GM21390 (cell line): Measurements from ENCODE around the gene FUNDC2.
"Not testable (repeated sequence)": the region's sequence is repeated elsewhere in the genome, so short reads cannot be mapped to it uniquely, and the experiment has no call there.

ENCODE experiments used
- ATAC-seq: cut with Tn5 transposase; IDR thresholded peaks from one replicate; pipeline ENCODE4 v1.9.1; 2021; ENCODE audit not compliant: unreplicated experiment

Gene FUNDC2

GRCh38 chrX:155026727-155027508 is at the start of gene FUNDC2:
Gene FUNDC2, plus strand, starts transcription at chrX:155026844. Its CDS starts 95 bp downstream, at chrX:155026939.
- ATAC-seq, result peak; percentile 85

GRCh38 chrX:154979629-154980028 is 47.0 kb upstream of the FUNDC2 start:
- no peak for ATAC-seq

- ATAC-seq, result peak; percentile 95
These were observed 46.1 kb upstream of the FUNDC2 start for GRCh38 chrX:154980330-154981115.

- no peak for ATAC-seq
These were observed 45.6 kb upstream of the FUNDC2 start for GRCh38 chrX:154981116-154981411.

GRCh38 chrX:154986826-154987575 is 39.6 kb upstream of the FUNDC2 start:
- no peak for ATAC-seq

GRCh38 chrX:154987940-154988339 is 38.7 kb upstream of the FUNDC2 start:
- ATAC-seq, result no peak

GRCh38 chrX:154988719-154989118 is 37.9 kb upstream of the FUNDC2 start:
- no peak for ATAC-seq

GRCh38 chrX:154990496-154990895 is 36.1 kb upstream of the FUNDC2 start:
- no peak for ATAC-seq

GRCh38 chrX:154991039-154991438 is 35.6 kb upstream of the FUNDC2 start:
- ATAC-seq, result no peak

- no peak for ATAC-seq
These were observed 35.2 kb upstream of the FUNDC2 start for GRCh38 chrX:154991476-154991875.

- no peak for ATAC-seq
These were observed 28.3 kb upstream of the FUNDC2 start for GRCh38 chrX:154998204-154998880.

- ATAC-seq, result no peak
These were observed 25.8 kb upstream of the FUNDC2 start for GRCh38 chrX:155000841-155001240.

GRCh38 chrX:155001873-155002272 is 24.8 kb upstream of the FUNDC2 start:
- no peak for ATAC-seq

GRCh38 chrX:155005190-155005589 is 21.5 kb upstream of the FUNDC2 start:
- ATAC-seq, result no peak

GRCh38 chrX:155006379-155006778 is 20.3 kb upstream of the FUNDC2 start:
- not testable (repeated sequence) for ATAC-seq

- not testable (repeated sequence) for ATAC-seq
These were observed 19.6 kb upstream of the FUNDC2 start for GRCh38 chrX:155006913-155007671.

- not testable (repeated sequence) for ATAC-seq
These were observed 18.1 kb upstream of the FUNDC2 start for GRCh38 chrX:155008578-155008977.

- no peak for ATAC-seq
These were observed 16.6 kb upstream of the FUNDC2 start for GRCh38 chrX:155009994-155010472.

GRCh38 chrX:155020591-155020990 is 6.1 kb upstream of the FUNDC2 start:
- ATAC-seq, result no peak

GRCh38 chrX:155022585-155022984 is 4.1 kb upstream of the FUNDC2 start, which contains the start of gene F8:
Gene F8, minus strand, starts transcription at chrX:155022723. Its CDS starts 171 bp downstream, at chrX:155022552.
- no peak for ATAC-seq
